Spinal cord (tissue), 10 donors: ENCODE measurements around the gene MB21D2. TPM values are rescaled to one million over a fixed set of nuclear protein-coding genes. Genes with fewer than 3 reads are reported as not detected.
A peak's percentile ranks its signal among the peaks of the same experiment; 100 is the strongest.

Experiments used
- DNase-seq, 6 donors: peaks; one replicate each; pipeline versions ENCODE4 v3.0.0 to v3.0.0-alpha.2; 2013 to 2015; ENCODE audit warnings: low spot score in 6 of 6, low read depth in 4 of 6
- H3K27ac ChIP-seq: one replicate; pipeline ENCODE4 v1.5.1; 2013; ENCODE audit warnings: low read depth, low read length, control low read depth
- H3K27me3 ChIP-seq: one replicate; pipeline ENCODE4 v1.6.1; 2013; ENCODE audit warnings: low read length; ENCODE audit not compliant: control insufficient read depth, insufficient read depth
- H3K36me3 ChIP-seq: one replicate; pipeline ENCODE4 v1.6.1; 2013; ENCODE audit warnings: low read length; ENCODE audit not compliant: control insufficient read depth, insufficient read depth
- H3K4me1 ChIP-seq: one replicate; pipeline ENCODE4 v1.6.1; 2013; ENCODE audit warnings: low read length; ENCODE audit not compliant: control insufficient read depth, insufficient read depth
- H3K4me3 ChIP-seq: one replicate; pipeline ENCODE4 v1.5.1; 2013; ENCODE audit warnings: low read depth, low read length, control low read depth
- H3K9me3 ChIP-seq: one replicate; pipeline ENCODE4 v1.6.1; 2013; ENCODE audit warnings: low read length; ENCODE audit not compliant: control insufficient read depth, insufficient read depth
- WGBS: methylation state at CpG from one replicate; pipeline ENCODE4 v1.1.5; 2013; ENCODE audit warnings: missing lambda C conversion rate; ENCODE audit not compliant: insufficient coverage; 5-methylcytosine and 5-hydroxymethylcytosine counted together
- polyA plus RNA-seq, 2 donors: library from polyadenylated mRNA; unstranded; fragments of 120-200 nt; gene quantifications; one replicate each; pipeline ENCODE4 v1.2.1, GENCODE V29; 2013; ENCODE audit not compliant: insufficient read length in 2 of 2
- total RNA-seq, 2 donors: library from RNA; depleted of rRNA in 1 of 2; stranded (reverse); fragments of 120-200 nt in 1 of 2; fragments of >200 nt in 1 of 2; gene quantifications; one replicate each; pipeline versions ENCODE4 v1.2.3 to v1.2.4, GENCODE V29; 2013 to 2014
- donor health status: healthy.

The MB21D2 gene
- total and polyA plus RNA-seq, 4 donors = 9.5 to 23.4 (median 21.1) TPM

DNA sequence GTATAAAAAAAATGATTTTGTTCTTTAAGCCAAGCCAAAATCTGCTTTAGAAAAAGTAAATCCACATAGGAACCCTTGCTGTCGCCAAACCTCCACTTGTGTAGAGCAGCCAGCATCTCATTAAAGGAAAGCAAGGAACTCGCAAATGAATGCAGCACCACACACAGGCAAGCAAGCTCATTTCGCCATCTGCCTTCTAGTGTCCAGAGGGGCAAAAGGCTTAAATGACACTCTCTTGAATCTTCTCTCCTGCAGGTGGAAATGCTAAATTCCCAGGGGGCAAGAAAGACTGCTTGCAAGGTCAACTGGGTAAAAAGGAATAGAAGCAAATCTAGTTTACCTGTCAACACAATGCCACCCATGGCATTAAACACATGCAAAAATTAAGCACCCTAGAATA, 2.4 kb downstream of the MB21D2 start:
- DNase-seq = peak in 2 of 6 donors; percentile 89 to 92
- Histone ChIP-seq H3K36me3 (no peaks in the 10 kb centered on the region), H3K9me3 (no peaks in the 10 kb centered on the region), H3K27me3 (peaks cover 3% of the 10 kb centered on the region), H3K27ac (no peak overlapping the region), H3K4me3 (peak overlapping the region; percentile 30), H3K4me1 (peaks cover 15% of the 10 kb centered on the region)
- WGBS = 10% methylated on average over 3 of the region's 3 CpGs

DNA sequence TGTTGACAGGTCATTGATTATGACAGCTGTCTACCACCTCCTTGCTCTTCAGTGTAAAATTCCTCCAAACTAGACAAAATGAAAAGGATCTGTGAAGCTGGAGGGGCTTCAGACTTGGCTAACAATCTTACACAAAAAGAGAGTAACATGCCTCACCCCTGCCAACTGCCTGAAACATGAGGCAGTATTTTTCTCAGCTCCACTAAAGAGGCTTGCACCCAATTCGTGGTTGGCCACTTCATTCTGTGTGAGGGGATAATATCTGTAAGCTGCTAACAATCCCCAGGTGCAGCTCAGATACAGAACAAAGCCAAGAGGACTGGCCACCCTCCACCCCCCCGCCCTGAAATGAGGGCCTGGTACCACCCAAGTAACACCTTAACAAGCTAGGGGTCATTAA, 2.8 kb downstream of the MB21D2 start:
- Histone ChIP-seq H3K36me3 (no peaks in the 10 kb centered on the region), H3K4me3 (no peak overlapping the region), H3K27ac (no peak overlapping the region), H3K27me3 (peaks cover 3% of the 10 kb centered on the region), H3K9me3 (no peaks in the 10 kb centered on the region), H3K4me1 (peaks cover 15% of the 10 kb centered on the region)
- DNase-seq = peak in 1 of 6 donors; percentile 74
- WGBS = no CpG with 5 or more reads among the region's 2 CpGs

DNA sequence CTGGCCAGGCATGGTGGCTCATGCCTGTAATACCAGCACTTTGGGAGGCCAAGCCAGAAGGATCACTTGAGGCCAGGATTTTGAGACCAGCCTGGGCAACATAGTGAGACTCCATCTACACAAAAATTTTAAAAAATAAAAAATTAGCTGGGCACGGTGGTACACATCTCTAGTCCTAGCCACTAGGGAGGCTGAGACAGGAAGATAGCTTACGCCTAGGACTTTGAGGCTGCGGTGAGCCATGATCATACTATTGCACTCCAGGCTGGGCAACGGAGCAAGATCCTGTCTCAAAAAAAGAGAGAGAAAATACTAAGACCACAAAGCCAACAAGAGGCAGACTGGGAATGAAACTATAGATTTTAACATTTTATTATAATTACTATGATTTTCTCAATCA, 4.1 kb downstream of the MB21D2 start:
- peaks cover 3% of the 10 kb centered on the region for H3K27me3 ChIP-seq
- H3K9me3 ChIP-seq = no peaks in the 10 kb centered on the region
- no peak overlapping the region for H3K27ac ChIP-seq
- no peak for DNase-seq
- H3K4me1 ChIP-seq = peaks cover 15% of the 10 kb centered on the region
- H3K36me3 ChIP-seq = no peaks in the 10 kb centered on the region
- no peak overlapping the region for H3K4me3 ChIP-seq
- WGBS = 100% methylated on average over 3 of the region's 4 CpGs

DNA sequence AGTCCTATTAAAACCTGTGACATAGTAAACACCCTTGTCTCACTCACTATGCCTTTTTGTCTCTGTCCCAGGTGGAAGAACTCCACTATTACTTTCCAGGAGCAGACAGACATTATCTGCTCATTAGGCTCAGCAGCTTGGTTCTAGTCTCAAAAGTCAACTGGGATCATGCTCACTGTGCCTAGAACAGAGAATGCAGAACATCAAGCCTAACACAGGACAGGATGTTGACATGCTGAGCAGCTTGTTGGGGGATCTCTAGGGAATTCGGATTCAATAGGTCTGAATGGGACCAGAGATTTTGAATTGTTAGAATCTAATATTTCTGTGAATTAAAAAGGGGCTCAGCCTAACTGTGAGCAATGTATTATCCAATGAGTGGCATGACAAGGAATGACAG, 6.4 kb downstream of the MB21D2 start:
- H3K27ac ChIP-seq = no peak overlapping the region
- no peaks in the 10 kb centered on the region for H3K36me3 ChIP-seq
- no peaks in the 10 kb centered on the region for H3K27me3 ChIP-seq
- no peaks in the 10 kb centered on the region for H3K9me3 ChIP-seq
- no peak for DNase-seq
- peaks cover 4% of the 10 kb centered on the region for H3K4me1 ChIP-seq
- no peak overlapping the region for H3K4me3 ChIP-seq
- WGBS = 100% methylated on average over 1 of the region's 1 CpG

DNA sequence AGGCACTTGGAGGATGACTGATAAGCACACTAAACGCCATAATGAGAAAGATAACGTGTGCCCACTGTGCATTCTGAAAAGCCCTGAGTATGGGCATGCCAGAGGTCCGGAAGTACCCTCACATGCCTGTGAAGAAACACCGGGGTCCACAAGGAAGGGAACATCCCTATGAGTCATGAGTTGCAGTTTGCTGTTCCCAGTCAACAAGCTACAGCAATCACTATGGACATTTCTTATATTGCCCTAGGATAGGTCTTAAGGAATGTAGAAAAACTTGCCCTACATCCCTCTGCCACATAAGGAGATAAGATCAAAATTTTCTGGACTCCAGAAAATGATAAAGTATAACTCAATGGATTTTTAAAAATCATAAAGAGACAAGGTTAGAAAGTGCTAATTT, 9.9 kb downstream of the MB21D2 start:
- no peak overlapping the region for H3K27ac ChIP-seq
- no peak for DNase-seq
- H3K9me3 ChIP-seq = no peaks in the 10 kb centered on the region
- peaks cover 8% of the 10 kb centered on the region for H3K4me1 ChIP-seq
- H3K27me3 ChIP-seq = no peaks in the 10 kb centered on the region
- 72% methylated on average over 3 of the region's 4 CpGs for WGBS
- no peaks in the 10 kb centered on the region for H3K36me3 ChIP-seq
- no peak overlapping the region for H3K4me3 ChIP-seq

DNA sequence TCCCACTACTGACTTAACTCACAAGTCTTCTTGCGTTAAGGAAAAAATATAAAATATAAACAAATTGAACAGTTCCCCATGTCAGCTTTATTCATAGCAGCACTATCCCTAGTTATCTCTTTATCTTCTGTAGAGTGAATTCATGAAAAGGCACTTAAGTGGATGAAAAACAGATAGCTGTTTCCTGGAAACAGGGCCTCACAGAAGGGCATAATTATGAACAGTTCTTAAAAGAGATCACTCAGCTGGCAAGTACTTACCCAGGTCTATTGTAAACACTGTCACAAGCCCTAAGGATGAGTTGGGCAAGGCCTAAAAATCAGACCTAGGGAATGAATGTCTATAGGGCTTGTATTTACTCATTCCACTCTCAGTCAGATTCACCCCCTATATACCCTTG, 10.7 kb downstream of the MB21D2 start:
- Histone ChIP-seq H3K27me3 (no peaks in the 10 kb centered on the region), H3K4me3 (no peak overlapping the region), H3K36me3 (no peaks in the 10 kb centered on the region), H3K9me3 (no peaks in the 10 kb centered on the region), H3K4me1 (peaks cover 8% of the 10 kb centered on the region), H3K27ac (no peak overlapping the region)
- no peak for DNase-seq
- WGBS = no CpG with 5 or more reads among the region's 1 CpG

DNA sequence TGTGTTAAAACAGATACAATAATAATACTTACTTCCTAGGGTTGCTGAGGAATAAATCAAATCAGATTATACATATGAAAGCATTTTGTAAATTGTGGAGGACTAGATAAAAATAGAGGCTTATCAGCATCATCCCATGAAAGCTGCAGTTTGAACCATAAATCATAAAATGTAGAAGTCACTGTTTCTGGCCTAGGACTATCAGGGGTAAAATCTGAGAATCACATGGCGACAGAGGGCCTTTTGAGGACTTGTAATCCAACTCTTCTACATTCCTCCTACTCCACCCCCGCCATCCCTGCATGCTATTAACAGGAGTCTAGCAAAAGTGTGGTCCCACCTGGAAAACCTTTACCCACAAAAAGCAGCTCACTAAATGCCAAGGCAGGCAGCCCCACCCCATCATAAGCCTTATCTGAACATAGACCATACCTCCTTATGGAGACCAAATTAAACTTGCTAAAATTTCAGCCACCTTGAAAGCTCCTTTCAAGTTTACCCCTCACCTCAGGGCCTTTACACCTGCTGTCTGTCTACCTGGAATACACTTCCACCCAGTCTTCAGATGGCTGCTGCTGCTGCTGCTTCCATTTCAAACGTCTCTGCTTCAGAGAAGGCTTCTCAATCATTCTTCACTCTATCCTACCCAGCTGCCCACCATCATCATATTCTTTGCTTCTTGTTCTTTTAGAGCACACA, 11.5 kb downstream of the MB21D2 start:
- H3K4me3 ChIP-seq = no peak overlapping the region
- no peak for DNase-seq
- no peaks in the 10 kb centered on the region for H3K36me3 ChIP-seq
- H3K9me3 ChIP-seq = no peaks in the 10 kb centered on the region
- H3K27me3 ChIP-seq = no peaks in the 10 kb centered on the region
- H3K4me1 ChIP-seq = peaks cover 8% of the 10 kb centered on the region
- no peak overlapping the region for H3K27ac ChIP-seq
- 79% methylated on average over 2 of the region's 3 CpGs for WGBS

DNA sequence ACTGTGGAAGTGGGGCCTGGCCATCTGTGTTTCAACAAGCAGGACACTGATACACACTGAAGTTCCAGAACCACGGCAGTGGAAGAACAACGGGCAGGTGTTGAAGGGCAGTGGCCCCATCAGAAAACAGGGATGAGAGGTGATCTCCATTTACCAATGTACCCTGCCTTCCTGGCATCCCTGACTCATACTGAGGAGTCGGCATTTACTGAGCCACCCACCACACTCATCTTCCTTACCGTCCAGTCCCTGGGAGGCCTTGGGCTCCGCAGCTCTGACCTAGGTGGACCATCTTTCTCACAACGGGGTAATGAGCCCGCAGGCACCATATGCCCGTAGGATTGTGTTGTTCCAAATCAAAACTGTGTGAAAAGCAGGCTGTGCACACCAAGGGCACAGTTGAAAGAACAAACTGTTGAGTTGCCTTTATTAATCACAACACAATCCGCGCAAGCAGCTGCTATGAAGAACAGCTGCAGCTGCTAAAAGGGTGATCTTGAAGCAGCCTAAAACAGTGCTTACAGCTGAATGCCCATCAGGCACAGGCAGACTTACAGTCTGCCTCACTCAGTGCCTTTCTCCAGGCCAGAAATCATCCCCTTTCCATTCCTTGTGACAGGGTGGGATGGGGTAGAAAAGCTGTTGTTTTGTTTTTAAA, 12.9 kb downstream of the MB21D2 start:
- 41% methylated on average over 8 of the region's 10 CpGs for WGBS
- Histone ChIP-seq H3K27ac (no peak overlapping the region), H3K4me1 (peaks cover 8% of the 10 kb centered on the region), H3K27me3 (no peaks in the 10 kb centered on the region), H3K4me3 (no peak overlapping the region), H3K36me3 (no peaks in the 10 kb centered on the region), H3K9me3 (no peaks in the 10 kb centered on the region)
- DNase-seq = peak in 2 of 6 donors; percentile 68 to 76

DNA sequence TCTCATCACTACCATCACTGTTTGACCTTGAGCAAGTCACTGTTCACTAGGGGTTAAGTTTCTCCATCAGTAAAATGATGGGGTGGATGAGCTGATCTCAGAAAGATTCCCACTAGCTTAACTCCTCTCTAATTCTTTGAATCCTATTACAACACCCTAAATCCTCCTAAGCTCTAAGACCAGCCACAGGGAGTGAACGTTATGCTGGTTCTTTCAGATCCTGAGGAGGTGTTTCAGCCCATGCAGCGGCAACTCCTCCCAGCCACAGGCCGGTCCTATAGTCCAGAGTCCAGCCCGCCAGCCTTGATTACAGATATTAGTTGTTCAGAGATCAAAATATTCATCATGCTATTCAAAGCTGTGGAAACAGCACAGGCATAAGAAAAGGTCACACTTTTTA, 15.1 kb downstream of the MB21D2 start:
- Histone ChIP-seq H3K4me1 (peaks cover 8% of the 10 kb centered on the region), H3K36me3 (no peaks in the 10 kb centered on the region), H3K9me3 (no peaks in the 10 kb centered on the region), H3K27me3 (no peaks in the 10 kb centered on the region), H3K4me3 (no peak overlapping the region), H3K27ac (no peak overlapping the region)
- WGBS = no CpG with 5 or more reads among the region's 4 CpGs
- DNase-seq = no peak

DNA sequence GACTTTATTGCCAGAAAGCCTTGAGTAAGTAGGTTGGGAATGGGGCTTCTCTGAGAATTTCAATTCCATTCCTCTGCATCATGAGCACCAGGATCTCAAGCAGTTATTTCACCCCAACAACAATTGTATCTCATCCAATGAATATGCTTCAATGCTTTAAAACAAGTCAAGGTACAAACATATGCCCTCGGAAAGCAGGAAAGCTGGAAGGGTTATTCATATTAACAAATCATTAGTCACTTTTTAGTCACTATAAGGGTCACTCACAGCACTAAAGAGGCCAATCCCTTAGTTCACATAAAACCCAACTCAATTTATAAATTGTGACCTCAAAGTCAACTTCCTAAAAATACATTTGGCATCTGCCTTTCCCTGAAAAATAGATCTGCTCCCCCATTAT, 16.2 kb downstream of the MB21D2 start:
- H3K4me3 ChIP-seq = no peak overlapping the region
- H3K4me1 ChIP-seq = peaks cover 8% of the 10 kb centered on the region
- no peak overlapping the region for H3K27ac ChIP-seq
- H3K36me3 ChIP-seq = no peaks in the 10 kb centered on the region
- H3K27me3 ChIP-seq = no peaks in the 10 kb centered on the region
- no CpG with 5 or more reads among the region's 1 CpG for WGBS
- no peaks in the 10 kb centered on the region for H3K9me3 ChIP-seq
- DNase-seq = no peak
